ENCODE measurements around the gene RAMP2. TPM values are rescaled to one million over a fixed set of nuclear protein-coding genes. Genes with fewer than 3 reads are reported as not detected.

The RAMP2 gene
- total and polyA plus RNA-seq, 2 experiments from 2014 or later: 8.8 to 29.5 TPM

DNA sequence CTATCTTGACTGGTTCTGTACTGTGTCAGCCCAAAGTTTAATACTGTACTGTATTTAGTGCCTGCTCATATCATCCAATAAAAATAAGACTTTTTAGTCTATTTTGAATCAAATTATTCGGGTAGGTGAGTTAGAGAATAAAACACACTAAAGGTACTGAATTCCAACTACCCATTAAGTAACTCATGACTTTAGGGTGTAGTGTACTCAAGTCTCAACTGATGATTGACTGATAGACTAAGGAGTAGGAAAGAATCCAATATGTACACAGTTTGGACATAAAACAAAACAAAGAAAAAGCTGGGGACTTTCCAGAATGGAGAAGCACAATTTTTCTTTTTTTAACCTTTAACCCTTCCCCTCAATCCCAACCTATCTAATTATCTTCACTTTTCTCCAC is 20.3 kb upstream of the RAMP2 start:
- H3K4me1 ChIP-seq (ENCODE audit: insufficient read depth): peaks cover 22% of the 10 kb centered on the region
- Mint-ChIP-seq H3K27me3 (ENCODE audit: insufficient read depth, low read depth, poor library complexity) (peaks cover 16% of the 10 kb centered on the region), H3K36me3 (ENCODE audit: low read depth) (peaks cover 5% of the 10 kb centered on the region; the same call in 2 of the 3 replicates), H3K4me1 (peaks cover 17% of the 10 kb centered on the region), H3K4me3 (no peak overlapping the region; the same call in 2 of the 3 replicates), H3K9me3 (peaks cover 8% of the 10 kb centered on the region), H3K27ac (no peak overlapping the region)
- H3K9me2 ChIP-seq (ENCODE audit: insufficient read depth): peaks cover 5% of the 10 kb centered on the region; the same call in 1 of the 2 replicates
- no peak overlapping the region for H3K4me3 ChIP-seq
- no peaks in the 10 kb centered on the region for H3K36me3 ChIP-seq (ENCODE audit: insufficient read depth)
- TF ChIP-seq NANOG (IDR thresholded peaks at IDR 0.05; ENCODE audit: borderline replicate concordance) (no peak), ZNF114 (CRISPR knock-in tag; IDR thresholded peaks at IDR 0.05) (no peak), EZH2 (IDR thresholded peaks at IDR 0.05; ENCODE audit: low read depth, unreplicated experiment) (no peak), ZNF331 (CRISPR knock-in tag; IDR thresholded peaks at IDR 0.05; ENCODE audit: low read depth) (no peak), STAT1 (IDR thresholded peaks at IDR 0.05; ENCODE audit: unreplicated experiment) (no peak), EZH2phosphoT487 (IDR thresholded peaks at IDR 0.05; ENCODE audit: unreplicated experiment) (no peak), REST (IDR thresholded peaks at IDR 0.05; ENCODE audit: unreplicated experiment) (no peak), CREB1 (CRISPR knock-in tag; IDR thresholded peaks at IDR 0.05; ENCODE audit: low read depth) (no peak)
- TF ChIP-seq, protein P1, sequence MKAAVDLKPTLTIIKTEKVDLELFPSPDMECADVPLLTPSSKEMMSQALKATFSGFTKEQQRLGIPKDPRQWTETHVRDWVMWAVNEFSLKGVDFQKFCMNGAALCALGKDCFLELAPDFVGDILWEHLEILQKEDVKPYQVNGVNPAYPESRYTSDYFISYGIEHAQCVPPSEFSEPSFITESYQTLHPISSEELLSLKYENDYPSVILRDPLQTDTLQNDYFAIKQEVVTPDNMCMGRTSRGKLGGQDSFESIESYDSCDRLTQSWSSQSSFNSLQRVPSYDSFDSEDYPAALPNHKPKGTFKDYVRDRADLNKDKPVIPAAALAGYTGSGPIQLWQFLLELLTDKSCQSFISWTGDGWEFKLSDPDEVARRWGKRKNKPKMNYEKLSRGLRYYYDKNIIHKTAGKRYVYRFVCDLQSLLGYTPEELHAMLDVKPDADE (IDR thresholded peaks at IDR 0.05): no peak
- TF ChIP-seq, protein P2, sequence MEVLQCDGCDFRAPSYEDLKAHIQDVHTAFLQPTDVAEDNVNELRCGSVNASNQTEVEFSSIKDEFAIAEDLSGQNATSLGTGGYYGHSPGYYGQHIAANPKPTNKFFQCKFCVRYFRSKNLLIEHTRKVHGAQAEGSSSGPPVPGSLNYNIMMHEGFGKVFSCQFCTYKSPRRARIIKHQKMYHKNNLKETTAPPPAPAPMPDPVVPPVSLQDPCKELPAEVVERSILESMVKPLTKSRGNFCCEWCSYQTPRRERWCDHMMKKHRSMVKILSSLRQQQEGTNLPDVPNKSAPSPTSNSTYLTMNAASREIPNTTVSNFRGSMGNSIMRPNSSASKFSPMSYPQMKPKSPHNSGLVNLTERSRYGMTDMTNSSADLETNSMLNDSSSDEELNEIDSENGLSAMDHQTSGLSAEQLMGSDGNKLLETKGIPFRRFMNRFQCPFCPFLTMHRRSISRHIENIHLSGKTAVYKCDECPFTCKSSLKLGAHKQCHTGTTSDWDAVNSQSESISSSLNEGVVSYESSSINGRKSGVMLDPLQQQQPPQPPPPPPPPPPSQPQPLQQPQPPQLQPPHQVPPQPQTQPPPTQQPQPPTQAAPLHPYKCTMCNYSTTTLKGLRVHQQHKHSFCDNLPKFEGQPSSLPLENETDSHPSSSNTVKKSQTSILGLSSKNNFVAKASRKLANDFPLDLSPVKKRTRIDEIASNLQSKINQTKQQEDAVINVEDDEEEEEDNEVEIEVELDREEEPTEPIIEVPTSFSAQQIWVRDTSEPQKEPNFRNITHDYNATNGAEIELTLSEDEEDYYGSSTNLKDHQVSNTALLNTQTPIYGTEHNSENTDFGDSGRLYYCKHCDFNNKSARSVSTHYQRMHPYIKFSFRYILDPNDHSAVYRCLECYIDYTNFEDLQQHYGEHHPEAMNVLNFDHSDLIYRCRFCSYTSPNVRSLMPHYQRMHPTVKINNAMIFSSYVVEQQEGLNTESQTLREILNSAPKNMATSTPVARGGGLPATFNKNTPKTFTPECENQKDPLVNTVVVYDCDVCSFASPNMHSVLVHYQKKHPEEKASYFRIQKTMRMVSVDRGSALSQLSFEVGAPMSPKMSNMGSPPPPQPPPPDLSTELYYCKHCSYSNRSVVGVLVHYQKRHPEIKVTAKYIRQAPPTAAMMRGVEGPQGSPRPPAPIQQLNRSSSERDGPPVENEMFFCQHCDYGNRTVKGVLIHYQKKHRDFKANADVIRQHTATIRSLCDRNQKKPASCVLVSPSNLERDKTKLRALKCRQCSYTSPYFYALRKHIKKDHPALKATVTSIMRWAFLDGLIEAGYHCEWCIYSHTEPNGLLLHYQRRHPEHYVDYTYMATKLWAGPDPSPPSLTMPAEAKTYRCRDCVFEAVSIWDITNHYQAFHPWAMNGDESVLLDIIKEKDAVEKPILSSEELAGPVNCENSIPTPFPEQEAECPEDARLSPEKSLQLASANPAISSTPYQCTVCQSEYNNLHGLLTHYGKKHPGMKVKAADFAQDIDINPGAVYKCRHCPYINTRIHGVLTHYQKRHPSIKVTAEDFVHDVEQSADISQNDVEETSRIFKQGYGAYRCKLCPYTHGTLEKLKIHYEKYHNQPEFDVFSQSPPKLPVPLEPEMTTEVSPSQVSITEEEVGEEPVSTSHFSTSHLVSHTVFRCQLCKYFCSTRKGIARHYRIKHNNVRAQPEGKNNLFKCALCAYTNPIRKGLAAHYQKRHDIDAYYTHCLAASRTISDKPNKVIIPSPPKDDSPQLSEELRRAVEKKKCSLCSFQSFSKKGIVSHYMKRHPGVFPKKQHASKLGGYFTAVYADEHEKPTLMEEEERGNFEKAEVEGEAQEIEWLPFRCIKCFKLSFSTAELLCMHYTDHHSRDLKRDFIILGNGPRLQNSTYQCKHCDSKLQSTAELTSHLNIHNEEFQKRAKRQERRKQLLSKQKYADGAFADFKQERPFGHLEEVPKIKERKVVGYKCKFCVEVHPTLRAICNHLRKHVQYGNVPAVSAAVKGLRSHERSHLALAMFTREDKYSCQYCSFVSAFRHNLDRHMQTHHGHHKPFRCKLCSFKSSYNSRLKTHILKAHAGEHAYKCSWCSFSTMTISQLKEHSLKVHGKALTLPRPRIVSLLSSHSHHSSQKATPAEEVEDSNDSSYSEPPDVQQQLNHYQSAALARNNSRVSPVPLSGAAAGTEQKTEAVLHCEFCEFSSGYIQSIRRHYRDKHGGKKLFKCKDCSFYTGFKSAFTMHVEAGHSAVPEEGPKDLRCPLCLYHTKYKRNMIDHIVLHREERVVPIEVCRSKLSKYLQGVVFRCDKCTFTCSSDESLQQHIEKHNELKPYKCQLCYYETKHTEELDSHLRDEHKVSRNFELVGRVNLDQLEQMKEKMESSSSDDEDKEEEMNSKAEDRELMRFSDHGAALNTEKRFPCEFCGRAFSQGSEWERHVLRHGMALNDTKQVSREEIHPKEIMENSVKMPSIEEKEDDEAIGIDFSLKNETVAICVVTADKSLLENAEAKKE (CRISPR knock-in tag; IDR thresholded peaks at IDR 0.05): no peak
- TF ChIP-seq, protein P3, sequence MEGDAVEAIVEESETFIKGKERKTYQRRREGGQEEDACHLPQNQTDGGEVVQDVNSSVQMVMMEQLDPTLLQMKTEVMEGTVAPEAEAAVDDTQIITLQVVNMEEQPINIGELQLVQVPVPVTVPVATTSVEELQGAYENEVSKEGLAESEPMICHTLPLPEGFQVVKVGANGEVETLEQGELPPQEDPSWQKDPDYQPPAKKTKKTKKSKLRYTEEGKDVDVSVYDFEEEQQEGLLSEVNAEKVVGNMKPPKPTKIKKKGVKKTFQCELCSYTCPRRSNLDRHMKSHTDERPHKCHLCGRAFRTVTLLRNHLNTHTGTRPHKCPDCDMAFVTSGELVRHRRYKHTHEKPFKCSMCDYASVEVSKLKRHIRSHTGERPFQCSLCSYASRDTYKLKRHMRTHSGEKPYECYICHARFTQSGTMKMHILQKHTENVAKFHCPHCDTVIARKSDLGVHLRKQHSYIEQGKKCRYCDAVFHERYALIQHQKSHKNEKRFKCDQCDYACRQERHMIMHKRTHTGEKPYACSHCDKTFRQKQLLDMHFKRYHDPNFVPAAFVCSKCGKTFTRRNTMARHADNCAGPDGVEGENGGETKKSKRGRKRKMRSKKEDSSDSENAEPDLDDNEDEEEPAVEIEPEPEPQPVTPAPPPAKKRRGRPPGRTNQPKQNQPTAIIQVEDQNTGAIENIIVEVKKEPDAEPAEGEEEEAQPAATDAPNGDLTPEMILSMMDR (conservative IDR thresholded peaks at IDR 0.05; ENCODE audit: low read depth in 2 of 2): no peak
- no peaks in the 10 kb centered on the region for H4K20me1 ChIP-seq (replicated peaks; ENCODE audit: insufficient read depth)
- 0 out of 2 replicates have a peak, but pooled peaks cover 8% of the 10 kb centered on the region for H3F3A ChIP-seq (replicated peaks; ENCODE audit: low read depth)
- H3K4me2 ChIP-seq: no peak overlapping the region
- H3K79me2 ChIP-seq (replicated peaks; ENCODE audit: insufficient read depth): peaks cover 17% of the 10 kb centered on the region
- DNase-seq (ENCODE audit: low spot score): no peak
- no peak for ATAC-seq
- H3K27ac ChIP-seq (ENCODE audit: low read depth): no peak overlapping the region
- peaks cover 7% of the 10 kb centered on the region for H3K27me3 ChIP-seq (ENCODE audit: insufficient read depth)
- H2AFZ ChIP-seq: no peak overlapping the region
